ENCODE data around the gene CLDN5.

Gene CLDN5

DNA sequence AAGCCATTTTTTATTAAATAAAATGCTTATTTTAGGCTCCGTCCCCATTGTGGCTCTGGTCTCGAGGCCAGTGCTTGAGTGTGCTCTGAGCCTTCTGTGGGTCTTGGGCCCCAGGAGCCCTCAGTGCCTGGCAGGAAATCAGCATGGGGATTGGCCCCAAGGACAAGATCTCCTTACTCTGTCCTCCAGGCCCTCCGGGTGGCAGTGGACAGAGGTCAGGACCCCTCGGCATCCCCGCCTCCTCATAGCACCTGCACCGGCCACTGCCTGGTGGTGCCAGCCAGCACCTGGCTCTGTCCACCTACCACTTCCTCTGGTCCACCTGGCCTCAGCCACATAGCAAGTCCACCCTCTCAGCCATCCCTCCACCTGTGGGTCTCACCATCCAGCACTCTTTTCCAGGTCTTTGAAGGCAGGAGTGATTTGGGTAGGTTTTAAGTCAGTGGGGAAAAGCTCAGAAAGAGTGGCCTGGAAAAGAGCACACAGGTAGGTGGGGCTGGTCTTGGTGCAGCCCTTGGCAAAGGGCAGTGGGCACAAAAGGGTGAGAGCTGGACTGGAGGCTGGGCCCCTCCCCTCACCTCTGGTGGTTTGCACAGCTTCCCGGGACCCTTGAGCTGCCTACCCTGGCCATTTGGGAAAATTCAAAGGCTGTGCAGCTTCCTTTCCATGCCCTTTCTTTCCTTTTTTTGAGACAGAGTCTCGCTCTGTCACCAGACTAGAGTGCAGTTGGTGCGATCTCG is 3.5 kb downstream of the CLDN5 start:
- DNase-seq = no peak

DNA sequence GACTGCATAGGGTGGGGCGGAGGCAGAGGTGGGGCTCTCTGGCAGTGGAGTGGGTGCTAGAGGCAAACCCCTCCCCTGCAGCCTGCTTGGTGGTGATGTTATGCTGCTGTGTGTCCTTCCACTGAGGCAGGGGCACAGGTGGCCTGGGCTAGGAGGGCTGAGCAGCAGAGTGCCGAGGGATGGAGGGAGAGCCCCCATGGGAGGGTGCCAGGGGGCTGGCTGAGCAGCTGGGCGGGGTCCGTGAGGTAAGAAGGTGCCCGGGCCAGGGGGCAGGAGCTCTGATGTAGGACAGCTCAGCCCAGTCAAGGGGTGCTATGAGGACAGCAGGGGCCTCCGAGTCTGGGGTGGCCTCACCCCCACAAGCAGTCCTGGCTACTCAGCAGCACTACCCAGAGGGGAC is 4.2 kb downstream of the CLDN5 start:
- no peak for DNase-seq

DNA sequence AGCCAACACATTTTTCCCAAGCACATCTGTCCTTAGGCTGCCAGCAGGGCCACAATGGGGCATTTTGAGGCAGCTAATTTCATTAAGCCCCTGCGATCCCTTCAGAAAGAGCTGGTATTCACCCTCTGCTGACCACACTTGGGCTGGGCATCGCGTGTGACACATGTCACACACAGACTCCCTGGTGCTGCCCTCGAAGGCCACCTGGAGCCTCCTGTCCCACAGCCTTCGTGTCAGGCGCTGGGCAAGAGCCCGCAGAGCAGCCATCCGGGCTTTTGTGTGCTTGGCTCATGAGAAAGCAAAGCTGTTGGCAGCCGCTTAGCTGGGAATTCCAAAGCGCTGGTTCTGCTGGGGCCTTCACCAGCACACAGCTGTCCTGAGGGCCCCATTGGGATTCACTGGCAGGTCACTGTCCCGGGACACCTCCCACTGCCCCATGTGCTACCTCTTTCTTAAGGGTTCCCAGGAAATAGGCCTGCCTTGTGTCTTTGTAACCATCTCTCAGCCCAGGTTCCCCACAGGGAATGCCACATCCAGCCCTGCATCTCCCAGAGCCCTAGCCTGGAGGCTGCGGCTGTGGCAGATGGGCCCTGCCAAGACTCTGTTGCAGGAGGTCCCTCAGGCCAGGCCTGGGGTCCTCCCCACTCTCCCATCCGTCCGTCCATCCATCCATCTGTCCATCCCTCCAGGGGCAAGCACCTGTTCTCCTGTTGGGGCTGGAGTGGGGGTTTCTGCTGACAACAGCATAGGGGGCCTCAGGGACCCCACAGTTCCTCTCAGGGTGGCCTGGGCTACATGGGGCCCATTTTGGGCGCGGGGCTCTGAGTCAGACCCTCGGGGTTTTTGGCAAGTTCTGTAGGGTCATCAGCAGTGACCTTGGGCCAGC is 4.9 kb downstream of the CLDN5 start:
- DNase-seq = no peak

DNA sequence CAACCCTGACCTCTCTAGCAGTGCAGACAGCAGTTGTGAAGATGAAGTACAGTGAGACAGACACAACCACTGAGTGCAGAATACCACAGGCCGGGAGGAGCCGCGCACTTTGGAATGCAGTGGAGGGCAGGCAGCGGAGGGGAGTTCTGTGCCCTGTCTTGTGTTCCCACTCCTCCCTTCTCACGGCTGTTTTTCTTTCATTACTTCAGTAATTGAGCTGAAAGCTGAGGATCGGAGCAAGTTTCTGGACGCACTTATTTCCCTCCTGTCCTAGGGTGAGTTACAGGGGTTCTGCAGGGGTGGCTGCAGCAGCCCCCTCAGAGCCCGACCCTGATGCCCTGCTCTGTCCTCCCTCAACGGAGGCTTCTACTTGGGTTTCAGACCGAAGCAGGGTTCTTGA is 5.6 kb downstream of the CLDN5 start:
- no peak for DNase-seq

DNA sequence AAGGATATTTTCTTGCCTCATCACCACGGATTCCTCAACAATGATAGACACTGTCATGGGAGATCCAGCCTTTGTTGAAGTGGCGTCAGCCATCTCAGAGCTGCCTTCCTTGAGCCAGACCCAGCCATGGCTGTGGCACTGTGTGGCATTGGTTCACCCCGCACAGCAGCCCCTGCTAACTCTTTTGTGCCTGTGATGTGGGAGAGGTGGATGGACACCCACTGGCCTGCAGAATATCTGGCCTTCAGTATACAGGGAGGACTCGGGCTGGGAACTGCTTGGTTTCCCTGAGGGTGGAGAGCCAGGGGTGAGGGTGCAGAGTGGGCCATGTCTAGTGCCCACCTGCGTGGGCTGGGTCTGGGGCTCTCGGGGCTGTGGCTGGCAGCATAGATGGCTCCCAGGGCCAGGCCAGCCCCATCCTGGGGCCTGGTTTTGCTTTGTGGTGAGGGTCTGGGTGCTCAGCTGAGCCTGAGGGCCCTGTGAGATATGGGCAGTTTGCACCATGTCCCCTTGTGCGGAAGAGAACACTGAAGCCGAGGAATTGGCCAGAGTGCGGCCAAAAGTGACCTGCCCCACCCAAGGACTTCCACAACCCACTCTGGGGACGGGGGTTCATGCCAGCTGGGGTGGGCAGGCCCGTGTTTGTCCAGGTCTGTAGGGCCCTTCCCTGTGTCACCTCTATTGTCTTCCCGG is 6.1 kb downstream of the CLDN5 start:
- DNase-seq = no peak

DNA sequence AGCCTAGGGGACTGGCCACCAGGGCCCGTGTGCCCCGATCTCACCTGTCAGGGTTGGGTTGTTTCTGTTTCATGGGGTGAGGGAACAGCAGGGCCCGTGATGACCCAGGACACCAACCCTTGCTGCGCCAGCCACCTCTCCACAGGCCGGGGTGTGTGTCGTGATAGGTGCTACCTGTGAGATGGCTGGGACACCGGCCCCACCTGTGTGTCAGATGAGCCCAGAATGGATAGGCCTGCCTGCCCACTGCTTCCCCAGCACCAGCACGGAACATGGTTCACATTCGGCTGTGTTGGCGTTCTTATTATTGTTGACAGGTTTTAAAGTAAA is 7.1 kb downstream of the CLDN5 start:
- no peak for DNase-seq

DNA sequence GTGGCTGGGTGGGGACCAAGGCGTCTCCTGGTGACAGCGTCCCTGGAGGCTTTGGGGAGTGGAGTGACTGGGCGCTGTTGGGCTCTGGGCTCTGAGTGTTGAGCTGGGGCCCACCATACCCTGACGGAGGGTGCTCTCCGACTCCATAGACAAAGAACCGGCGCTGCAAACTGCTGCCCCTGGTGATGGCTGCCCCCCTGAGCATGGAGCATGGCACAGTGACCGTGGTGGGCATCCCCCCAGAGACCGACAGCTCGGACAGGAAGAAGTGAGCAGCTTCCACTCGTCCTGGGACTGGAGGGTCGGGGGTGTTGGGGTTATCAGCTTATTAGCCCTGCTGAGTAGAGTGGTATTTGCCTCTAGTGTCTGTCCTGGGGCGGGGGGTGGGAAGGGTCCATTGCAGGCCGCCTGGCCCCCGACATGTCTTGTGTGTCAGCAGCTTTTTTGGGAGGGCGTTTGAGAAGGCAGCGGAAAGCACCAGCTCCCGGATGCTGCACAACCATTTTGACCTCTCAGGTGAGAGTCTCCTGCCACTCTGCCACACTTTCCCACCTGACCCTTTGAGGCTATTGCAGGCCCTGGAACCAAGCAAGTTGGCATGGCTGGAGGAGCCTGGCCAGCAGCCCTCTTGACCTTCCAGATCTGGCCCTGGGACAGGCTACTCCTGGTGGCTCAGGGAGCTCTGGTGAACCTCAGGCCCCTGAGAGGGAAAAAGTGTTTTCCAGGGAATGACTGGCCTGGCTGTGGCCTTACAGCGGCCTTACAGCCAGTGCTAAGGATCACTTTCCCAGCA is 7.6 kb downstream of the CLDN5 start:
- no peak for DNase-seq

DNA sequence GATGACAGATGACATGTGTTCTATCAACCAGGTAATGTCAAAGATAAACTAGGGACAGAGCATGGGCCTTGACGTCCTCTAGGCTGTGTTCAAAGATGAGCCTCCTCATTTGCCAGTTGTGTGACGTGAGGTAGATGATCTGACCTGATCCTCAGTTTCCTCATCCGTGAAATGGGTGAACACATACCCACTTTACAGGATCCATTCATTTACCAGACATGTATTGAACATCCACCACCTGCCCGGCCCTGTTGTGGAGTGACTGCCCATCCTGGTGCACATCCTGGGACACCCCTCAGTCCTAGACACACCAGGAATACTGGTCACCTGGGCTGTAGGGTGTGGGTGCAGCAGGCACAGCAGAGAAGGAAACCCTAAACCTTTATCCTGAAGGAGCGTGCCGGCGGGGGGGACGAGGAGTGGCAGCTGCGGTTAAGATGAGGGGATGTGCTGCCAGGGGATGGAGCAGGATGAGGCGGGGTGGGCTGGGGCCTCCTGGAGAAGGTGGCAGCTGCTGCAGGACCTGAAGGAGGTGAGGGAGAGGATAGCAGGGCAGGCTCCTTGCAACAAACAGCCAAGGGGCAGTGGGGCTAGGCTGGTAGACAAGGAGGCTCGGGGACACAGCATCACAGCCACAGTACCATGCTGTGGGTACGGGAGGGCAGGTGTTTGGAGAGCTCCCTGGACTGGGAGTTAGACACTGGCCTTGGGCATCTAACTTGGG is 8.4 kb downstream of the CLDN5 start:
- no peak for DNase-seq

DNA sequence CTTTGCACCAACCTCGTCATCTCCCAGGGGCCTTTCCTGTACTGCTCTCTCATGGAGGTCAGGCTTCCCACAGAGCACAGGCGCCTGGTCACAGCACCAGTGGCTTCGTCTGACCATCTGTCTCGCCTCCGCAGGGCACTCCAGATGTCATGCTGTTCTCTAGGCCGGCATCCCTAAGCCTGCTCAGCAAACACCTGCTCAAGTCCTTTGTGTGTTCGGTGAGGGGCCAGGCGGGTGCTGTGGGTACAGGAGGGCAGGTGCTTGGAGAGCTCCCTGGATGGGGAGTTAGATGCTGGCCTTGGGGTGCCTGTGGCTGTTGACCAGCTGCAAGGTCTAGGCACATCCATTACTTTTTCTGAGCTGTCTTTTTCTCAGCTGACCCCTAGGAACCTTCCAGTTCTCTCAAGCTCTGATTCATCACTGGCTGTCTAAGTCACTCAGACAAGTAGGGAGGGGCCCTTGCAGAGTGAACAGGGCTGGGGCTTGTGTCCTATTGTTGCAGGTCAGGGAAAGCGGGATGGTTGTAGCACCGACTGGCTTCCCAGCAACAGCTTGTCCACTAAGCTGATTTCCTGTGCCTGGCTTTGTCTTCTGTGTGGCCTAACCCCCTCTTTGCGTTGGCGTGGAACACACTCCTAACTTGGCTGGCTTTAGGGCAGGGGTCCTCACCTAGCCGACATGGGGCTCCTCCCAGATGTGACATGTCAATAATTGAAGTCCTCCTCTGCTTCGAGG is 9.2 kb downstream of the CLDN5 start:
- no peak for DNase-seq

DNA sequence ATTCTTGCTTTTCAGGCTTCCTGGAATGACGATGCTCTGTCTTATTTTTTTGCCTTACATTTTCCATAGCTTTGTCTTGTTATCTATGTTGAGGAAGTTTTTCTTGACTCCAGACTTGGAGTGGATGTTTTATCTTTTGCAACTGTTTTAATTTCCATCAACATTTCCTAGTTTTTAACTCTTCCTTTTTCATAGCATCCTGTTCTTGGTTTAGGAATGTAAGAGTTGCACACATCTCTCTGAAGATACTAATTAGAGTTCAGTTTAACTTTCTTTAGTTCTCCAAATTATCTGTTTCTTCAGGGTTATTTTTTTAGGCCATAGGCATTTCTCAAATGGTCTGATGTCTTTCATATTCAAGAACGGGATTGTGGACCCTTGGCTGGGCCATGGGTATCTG is 10.4 kb downstream of the CLDN5 start:
- DNase-seq = no peak

DNA sequence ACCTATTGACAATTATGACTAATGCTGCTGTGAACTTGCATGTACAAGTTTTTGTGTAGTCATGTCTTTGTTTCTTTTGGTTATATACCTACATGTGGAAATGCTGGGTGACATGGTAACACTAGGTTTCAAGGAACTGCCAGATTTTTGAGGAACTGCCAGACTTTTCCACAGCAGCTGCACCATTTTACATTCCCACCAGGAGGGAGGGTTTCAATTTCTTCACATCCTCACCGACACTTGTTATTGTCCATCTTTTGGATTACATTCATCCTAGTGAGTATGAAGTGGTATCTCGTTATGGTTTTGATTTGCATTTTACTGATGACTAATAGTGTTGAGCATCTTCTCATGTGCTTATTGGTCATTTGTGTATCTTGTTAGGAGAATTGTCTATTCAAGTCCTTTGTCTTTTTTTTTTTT is 13.3 kb downstream of the CLDN5 start:
- DNase-seq = no peak

DNA sequence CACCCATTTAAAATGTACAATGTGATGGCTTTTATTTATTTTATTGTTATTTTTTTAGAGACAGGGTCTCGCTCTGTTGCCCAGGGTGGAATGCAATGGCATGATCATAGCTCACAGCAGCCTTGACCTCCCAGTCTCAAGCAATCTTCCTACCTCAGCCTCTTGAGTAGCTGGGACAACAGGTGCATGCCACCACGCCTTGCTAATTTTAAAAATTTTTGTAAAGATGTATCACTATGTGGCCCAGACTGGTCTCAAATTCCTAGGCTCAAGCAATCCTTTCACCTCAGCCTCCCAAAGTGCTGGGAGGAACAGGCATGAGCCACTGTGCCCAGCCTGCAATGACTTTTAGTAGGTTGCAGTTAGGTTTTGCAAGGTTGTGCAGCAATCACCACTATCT is 14.3 kb downstream of the CLDN5 start:
- no peak for DNase-seq

DNA sequence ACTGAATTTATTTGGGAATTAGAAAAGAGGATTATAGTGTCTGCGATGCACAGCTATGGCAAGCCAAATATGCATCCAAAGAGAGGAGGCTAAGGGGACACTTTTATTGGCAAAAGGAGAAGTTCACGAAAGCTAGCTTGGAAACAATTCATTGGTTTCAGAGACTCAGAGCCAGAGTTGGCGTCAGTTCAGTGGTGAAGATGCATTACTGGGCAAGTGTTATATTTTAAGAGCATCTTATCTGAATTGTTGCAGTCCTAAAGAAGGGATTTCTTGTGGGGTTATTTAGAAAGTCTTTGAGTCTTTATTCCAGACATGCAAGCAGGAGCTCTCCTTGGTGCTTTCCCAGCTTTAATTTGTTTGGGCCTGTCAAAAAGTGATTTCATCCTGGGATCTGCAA is 15.0 kb downstream of the CLDN5 start:
- no peak for DNase-seq

DNA sequence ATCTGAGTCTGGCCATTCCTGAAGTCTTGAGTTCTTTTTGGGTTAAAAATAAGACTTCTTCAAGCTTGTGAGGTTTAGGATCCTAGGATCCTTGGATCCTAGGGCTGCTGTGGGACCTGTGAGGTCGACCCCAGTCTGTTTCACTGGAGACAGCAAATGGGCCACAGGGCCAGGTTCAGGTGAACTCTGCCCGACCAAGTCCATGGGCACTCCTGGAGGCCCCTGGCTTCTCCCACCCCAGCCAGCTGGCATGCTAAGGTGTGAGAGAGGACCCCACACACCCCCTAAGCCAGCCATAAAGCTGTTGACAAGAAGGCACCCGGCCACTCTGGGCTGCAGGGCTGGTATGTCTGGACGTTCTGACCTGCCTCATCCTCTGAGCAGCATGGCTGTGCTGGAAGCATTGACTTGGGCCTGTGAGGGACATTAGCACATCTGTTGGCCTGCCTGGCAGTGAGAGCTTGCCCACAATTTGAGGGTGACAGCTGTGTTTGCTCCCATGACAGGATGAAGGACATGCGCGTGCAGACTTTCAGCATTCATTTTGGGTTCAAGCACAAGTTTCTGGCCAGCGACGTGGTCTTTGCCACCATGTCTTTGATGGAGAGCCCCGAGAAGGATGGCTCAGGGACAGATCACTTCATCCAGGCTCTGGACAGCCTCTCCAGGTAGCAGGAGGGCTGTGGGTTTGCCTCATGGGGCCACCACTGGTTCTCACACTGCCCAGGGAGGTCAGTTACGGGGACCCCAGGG is 16.0 kb downstream of the CLDN5 start:
- no peak for DNase-seq

DNA sequence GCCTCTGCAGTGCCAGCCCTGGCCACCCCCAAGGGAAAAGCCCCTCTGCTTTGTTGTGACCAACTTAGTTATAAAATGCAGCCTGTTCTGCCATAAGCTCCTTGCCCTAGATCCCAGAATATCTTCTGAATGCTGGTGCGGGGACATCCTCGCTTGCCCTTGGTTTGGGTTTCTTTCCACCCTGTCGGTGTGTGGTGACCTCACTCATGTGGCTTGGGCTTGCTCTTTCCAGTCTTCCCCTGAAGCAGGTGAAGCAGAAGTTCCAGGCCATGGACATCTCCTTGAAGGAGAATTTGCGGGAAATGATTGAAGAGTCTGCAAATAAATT is 16.7 kb downstream of the CLDN5 start:
- DNase-seq = no peak

DNA sequence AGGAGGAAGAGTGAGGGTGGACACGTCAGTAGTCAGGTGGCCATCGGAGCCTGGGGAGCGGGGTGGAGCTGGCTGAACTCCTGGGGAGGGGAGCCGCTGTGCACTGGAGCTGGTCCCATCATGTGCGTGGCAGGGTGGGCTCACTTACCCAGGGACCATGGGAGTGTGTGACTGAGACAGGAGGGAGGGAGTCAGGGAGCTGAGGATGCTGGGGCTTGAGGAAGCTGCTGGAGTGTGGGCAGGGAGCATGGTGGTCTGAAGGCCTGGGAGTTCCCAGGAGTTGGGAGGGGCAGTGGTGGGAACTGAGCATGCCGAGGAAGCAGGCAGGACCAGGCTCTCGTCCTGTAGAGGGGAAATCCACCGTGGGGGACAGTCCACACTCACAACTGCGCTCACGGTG is 18.0 kb downstream of the CLDN5 start:
- DNase-seq = no peak

DNA sequence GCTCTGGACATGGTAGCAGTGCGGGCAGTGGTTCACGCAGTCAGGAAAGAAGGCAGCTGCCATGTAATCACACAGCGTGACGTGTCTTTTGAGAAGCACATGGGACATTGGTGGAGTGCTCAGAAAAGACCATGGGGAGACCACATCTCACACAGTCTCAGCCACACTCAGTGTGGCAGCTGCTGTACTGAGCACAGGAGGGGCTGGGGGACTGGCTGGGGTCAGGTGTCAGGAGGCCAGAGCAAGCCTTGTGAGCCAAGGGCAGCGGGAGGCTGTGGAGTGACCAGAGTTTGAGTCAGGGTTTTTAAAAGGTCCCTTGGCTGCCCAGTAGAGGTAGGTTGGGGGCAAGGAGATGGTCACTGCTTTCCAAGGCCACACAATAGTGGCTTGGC is 18.5 kb downstream of the CLDN5 start:
- DNase-seq = no peak

DNA sequence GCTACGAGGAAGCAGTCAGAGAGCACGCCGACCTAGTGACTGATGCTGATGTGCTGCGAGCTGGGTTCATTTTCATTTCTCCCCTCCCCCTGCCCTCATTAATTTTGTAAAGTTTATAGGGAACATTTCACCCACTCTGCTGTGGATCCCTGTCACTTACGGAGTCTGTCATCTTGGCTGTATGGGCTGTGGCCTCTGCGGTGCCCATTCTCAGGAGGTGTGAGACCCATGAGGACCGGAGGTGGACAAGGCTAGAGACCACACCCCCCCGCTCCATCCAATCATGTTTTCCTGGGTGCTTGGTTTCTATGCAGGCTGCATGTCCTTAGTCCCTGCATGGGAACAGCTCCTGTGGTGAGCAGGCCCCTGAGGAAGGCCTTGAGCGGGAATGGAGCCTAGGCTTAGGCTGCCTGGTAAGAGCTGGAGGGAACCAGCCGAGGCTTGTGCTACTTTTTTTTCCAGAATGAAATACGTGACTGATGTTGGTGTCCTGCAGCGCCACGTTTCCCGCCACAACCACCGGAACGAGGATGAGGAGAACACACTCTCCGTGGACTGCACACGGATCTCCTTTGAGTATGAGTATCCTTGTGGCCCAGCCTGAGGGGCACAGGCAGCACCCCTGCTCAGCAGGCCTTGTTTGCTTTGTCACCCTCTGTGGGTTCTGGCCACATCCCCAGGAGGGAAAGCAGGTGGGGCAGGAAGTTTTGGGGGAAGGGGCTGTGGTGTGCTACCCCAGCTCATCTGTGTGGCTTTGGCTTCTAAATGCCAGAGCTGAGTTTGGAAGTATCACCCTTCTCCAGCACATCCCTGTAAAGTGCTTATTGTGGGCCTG is 19.1 kb downstream of the CLDN5 start:
- no peak for DNase-seq

DNA sequence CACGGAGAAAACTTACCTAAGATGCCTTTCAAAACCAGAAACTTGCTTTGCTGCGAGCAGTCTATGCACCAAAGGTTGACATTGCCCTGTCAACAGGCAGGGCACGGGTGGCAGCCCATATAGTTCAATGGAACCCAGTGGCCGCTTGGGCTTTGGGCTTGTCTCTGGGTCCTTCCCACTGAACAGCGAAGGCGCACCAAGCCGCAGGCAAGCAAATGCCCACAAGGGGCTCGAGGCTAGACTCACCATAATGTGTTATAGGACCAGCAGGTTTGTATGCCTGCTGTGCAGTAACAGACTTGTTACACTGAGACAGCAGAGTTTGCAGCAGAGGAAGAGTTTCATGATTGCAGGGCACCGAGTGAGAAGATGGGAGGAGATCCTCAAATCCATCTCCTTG is 20.3 kb downstream of the CLDN5 start:
- DNase-seq = no peak

DNA sequence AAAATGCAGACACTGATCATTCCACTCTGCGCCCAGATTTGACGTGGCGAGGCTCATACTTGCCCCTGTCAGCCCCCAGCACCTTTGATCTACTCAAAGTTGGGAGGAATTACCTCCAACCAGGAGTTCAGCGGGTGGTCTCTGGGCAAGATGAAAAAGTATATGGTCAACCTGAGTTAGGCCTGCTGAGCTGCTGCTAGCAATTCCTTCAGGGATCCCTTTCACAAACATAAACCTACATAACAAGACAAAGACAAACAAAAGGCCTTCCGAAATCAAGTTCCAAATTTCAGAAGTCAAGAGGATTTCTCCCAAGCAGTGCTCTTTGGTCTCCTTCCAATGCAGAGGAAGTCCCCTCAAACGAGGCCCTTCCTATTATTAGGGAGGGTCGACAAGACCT is 20.8 kb downstream of the CLDN5 start:
- DNase-seq = no peak
